Liver (tissue), 9 donors: ENCODE measurements around the gene PIEZO2. TPM values are rescaled to one million over a fixed set of nuclear protein-coding genes. Genes with fewer than 3 reads are reported as not detected.

Experiments used
- DNase-seq: peaks from one replicate; pipeline ENCODE4 v3.0.0-alpha.2; 2017; ENCODE audit warnings: low spot score
- H3K27ac ChIP-seq, 2 donors: one replicate each; pipeline ENCODE4 v1.7.0; 2013; ENCODE audit warnings: inconsistent platforms in 2 of 2, low read length in 2 of 2, control low read depth in 1 of 2, low read depth in 1 of 2, mild to moderate bottlenecking in 1 of 2
- H3K27me3 ChIP-seq, 4 donors: one replicate each; pipeline versions ENCODE4 v1.6.1 to v1.7.0; 2013; ENCODE audit warnings: low read length in 3 of 4, inconsistent platforms in 1 of 4, mild to moderate bottlenecking in 1 of 4, moderate library complexity in 1 of 4; ENCODE audit not compliant: control insufficient read depth in 4 of 4, insufficient read depth in 4 of 4
- H3K36me3 ChIP-seq, 4 donors: one replicate each; pipeline versions ENCODE4 v1.6.1 to v1.7.0; 2013; ENCODE audit warnings: low read length in 3 of 4, mild to moderate bottlenecking in 3 of 4, low read depth in 1 of 4, moderate library complexity in 1 of 4; ENCODE audit not compliant: control insufficient read depth in 4 of 4, insufficient read depth in 3 of 4
- H3K4me1 ChIP-seq, 4 donors: one replicate each; pipeline versions ENCODE4 v1.6.1 to v1.7.0; 2013; ENCODE audit warnings: low read length in 3 of 4, mild to moderate bottlenecking in 3 of 4, moderate library complexity in 1 of 4; ENCODE audit not compliant: control insufficient read depth in 4 of 4, insufficient read depth in 4 of 4
- H3K4me3 ChIP-seq, 3 donors: one replicate each; pipeline versions ENCODE4 v1.6.1 to v1.7.0; 2013; ENCODE audit warnings: low read length in 3 of 3, control low read depth in 1 of 3, low read depth in 1 of 3, mild to moderate bottlenecking in 1 of 3
- H3K9ac ChIP-seq, 2 donors: one replicate each; pipeline ENCODE4 v1.7.0; 2013; ENCODE audit warnings: low read length in 2 of 2, mild to moderate bottlenecking in 2 of 2, moderate library complexity in 2 of 2, control low read depth in 1 of 2, low read depth in 1 of 2
- H3K9me3 ChIP-seq, 4 donors: one replicate each; pipeline versions ENCODE4 v1.6.1 to v1.7.0; 2013; ENCODE audit warnings: low read length in 3 of 4; ENCODE audit not compliant: control insufficient read depth in 4 of 4
- ATF3 ChIP-seq: IDR thresholded peaks from 2 replicates; pipeline ENCODE4 v1.6.1; 2016; ENCODE audit warnings: antibody characterized with exemption
- CTCF ChIP-seq: fragments of 150-350 bp; IDR thresholded peaks from 2 replicates; pipeline ENCODE4 v1.5.1; 2017; ENCODE audit warnings: improper control_type of control experiment, low read depth, low read length; ENCODE audit not compliant: missing input control
- EGR1 ChIP-seq, 2 donors: IDR thresholded peaks; 2 replicates each; pipeline ENCODE4 v1.6.1; 2016 to 2018; ENCODE audit warnings: antibody characterized with exemption in 2 of 2, low read depth in 2 of 2
- FOXA1 ChIP-seq: IDR thresholded peaks from 2 replicates; pipeline ENCODE4 v1.6.1; 2016; ENCODE audit warnings: antibody characterized with exemption
- FOXA2 ChIP-seq: IDR thresholded peaks from 2 replicates; pipeline ENCODE4 v1.6.1; 2016; ENCODE audit warnings: antibody characterized with exemption
- GABPA ChIP-seq, 2 donors: IDR thresholded peaks in 1 of 2; conservative IDR thresholded peaks in 1 of 2; 2 replicates each; pipeline ENCODE4 v1.6.1; 2016; ENCODE audit warnings: antibody characterized with exemption in 2 of 2, mild to moderate bottlenecking in 1 of 2, moderate library complexity in 1 of 2
- HNF4A ChIP-seq, 2 donors: conservative IDR thresholded peaks; 2 replicates each; pipeline ENCODE4 v1.6.1; 2016; ENCODE audit warnings: antibody characterized with exemption in 2 of 2, mild to moderate bottlenecking in 2 of 2
- HNF4G ChIP-seq: IDR thresholded peaks from 2 replicates; pipeline ENCODE4 v1.6.1; 2016; ENCODE audit warnings: antibody characterized with exemption
- JUND ChIP-seq, 2 donors: IDR thresholded peaks; 2 replicates each; pipeline ENCODE4 v1.6.1; 2016; ENCODE audit warnings: antibody characterized with exemption in 2 of 2
- MAX ChIP-seq: IDR thresholded peaks from 2 replicates; pipeline ENCODE4 v1.6.1; 2016; ENCODE audit warnings: antibody characterized with exemption
- NR2F2 ChIP-seq: IDR thresholded peaks from 2 replicates; pipeline ENCODE4 v1.6.1; 2016; ENCODE audit warnings: antibody characterized with exemption
- RAD21 ChIP-seq, 2 donors: IDR thresholded peaks; 2 replicates each; pipeline ENCODE4 v1.6.1; 2016; ENCODE audit warnings: antibody characterized with exemption in 2 of 2, mild to moderate bottlenecking in 2 of 2
- REST ChIP-seq: IDR thresholded peaks from 2 replicates; pipeline ENCODE4 v1.6.1; 2016; ENCODE audit warnings: antibody characterized with exemption, mild to moderate bottlenecking
- RXRA ChIP-seq, 2 donors: IDR thresholded peaks; 2 replicates each; pipeline ENCODE4 v1.6.1; 2017 to 2018; ENCODE audit warnings: antibody characterized with exemption in 2 of 2, mild to moderate bottlenecking in 1 of 2
- SP1 ChIP-seq: IDR thresholded peaks from 2 replicates; pipeline ENCODE4 v1.6.1; 2018; ENCODE audit warnings: antibody characterized with exemption, mild to moderate bottlenecking
- TAF1 ChIP-seq: conservative IDR thresholded peaks from 2 replicates; pipeline ENCODE4 v1.6.1; 2016; ENCODE audit warnings: antibody characterized with exemption, mild to moderate bottlenecking
- YY1 ChIP-seq: IDR thresholded peaks from 2 replicates; pipeline ENCODE4 v1.6.1; 2016; ENCODE audit warnings: antibody characterized with exemption, mild to moderate bottlenecking
- ZBTB33 ChIP-seq: IDR thresholded peaks from 2 replicates; pipeline ENCODE4 v1.6.1; 2016; ENCODE audit warnings: antibody characterized with exemption
- WGBS: extraction: QIAGEN DNeasy Blood & Tissue Kit; methylation state at CpG from one replicate; pipeline ENCODE4 v1.1.7; 2013; 5-methylcytosine and 5-hydroxymethylcytosine counted together
- polyA plus RNA-seq, 2 donors: library from polyadenylated mRNA; stranded (reverse) in 1 of 2; unstranded in 1 of 2; fragments of 200-250 nt in 1 of 2; fragments of >200 nt in 1 of 2; fragmentation: Nextera tagmentation in 1 of 2; extraction: Ambion mirVana in 1 of 2; gene quantifications; one replicate each; pipeline versions ENCODE4 v1.2.1 to v1.2.3, GENCODE V29; 2013 to 2015
- total RNA-seq, 2 donors: library from RNA; depleted of rRNA; stranded (reverse); fragments of >200 nt; gene quantifications; one replicate each; pipeline ENCODE4 v1.2.3, GENCODE V29; 2014
- donor health status: healthy.
- donor health status: healthy.
- donor health status: healthy.
- donor health status: healthy.
- donor health status: healthy.

The PIEZO2 gene
- total and polyA plus RNA-seq, 4 donors = 1.1 to 12.3 (median 4.8) TPM

- no peak for DNase-seq
- H3K27me3 ChIP-seq = no peaks in the 10 kb centered on the region
- H3K4me3 ChIP-seq = no peak overlapping the region
- 48% methylated on average over 3 of the region's 3 CpGs for WGBS
- H3K27ac ChIP-seq = no peak overlapping the region
- peaks cover 0 to 6% (median 0%) of the 10 kb centered on the region in 4 donors for H3K4me1 ChIP-seq
- no peaks in the 10 kb centered on the region for H3K9me3 ChIP-seq
- H3K9ac ChIP-seq = no peak overlapping the region
- TF ChIP-seq HNF4G (no peak), GABPA (IDR thresholded peaks at IDR 0.05 in 1 of 2, conservative IDR thresholded peaks at IDR 0.05 in 1 of 2) (no peak), EGR1 (IDR thresholded peaks at IDR 0.05; ENCODE audit: low read depth in 2 of 2) (no peak), HNF4A (conservative IDR thresholded peaks at IDR 0.05) (no peak), JUND (IDR thresholded peaks at IDR 0.05) (no peak), REST (no peak), TAF1 (no peak), MAX (no peak), YY1 (no peak), RAD21 (IDR thresholded peaks at IDR 0.05) (no peak), ZBTB33 (no peak), SP1 (no peak), FOXA1 (no peak), FOXA2 (no peak), CTCF (no peak), NR2F2 (no peak), RXRA (IDR thresholded peaks at IDR 0.05) (no peak)
- H3K36me3 ChIP-seq = no peaks in the 10 kb centered on the region
Measured at GRCh38 chr18:11051462-11051861, 97.9 kb downstream of the PIEZO2 start.

GRCh38 chr18:11050966-11051365, 98.4 kb downstream of the PIEZO2 start:
- peaks cover 0 to 6% (median 0%) of the 10 kb centered on the region in 4 donors for H3K4me1 ChIP-seq
- no peaks in the 10 kb centered on the region for H3K9me3 ChIP-seq
- 93% methylated on average over 2 of the region's 2 CpGs for WGBS
- no peak overlapping the region for H3K27ac ChIP-seq
- DNase-seq = no peak
- H3K27me3 ChIP-seq = no peaks in the 10 kb centered on the region
- H3K9ac ChIP-seq = no peak overlapping the region
- no peaks in the 10 kb centered on the region for H3K36me3 ChIP-seq
- H3K4me3 ChIP-seq = no peak overlapping the region
- TF ChIP-seq FOXA2 = no peak
- no peak for TF ChIP-seq GABPA (IDR thresholded peaks at IDR 0.05 in 1 of 2, conservative IDR thresholded peaks at IDR 0.05 in 1 of 2)
- no peak for TF ChIP-seq FOXA1
- TF ChIP-seq ATF3 = no peak
- TF ChIP-seq EGR1 (IDR thresholded peaks at IDR 0.05; ENCODE audit: low read depth in 2 of 2) = no peak
- TF ChIP-seq RXRA (IDR thresholded peaks at IDR 0.05) = no peak
- TF ChIP-seq JUND (IDR thresholded peaks at IDR 0.05) = no peak
- TF ChIP-seq REST = no peak
- no peak for TF ChIP-seq HNF4A (conservative IDR thresholded peaks at IDR 0.05)
- TF ChIP-seq TAF1 = no peak
- TF ChIP-seq HNF4G = no peak
- no peak for TF ChIP-seq CTCF
- no peak for TF ChIP-seq SP1
